Body of pancreas (tissue), 4 donors: ENCODE measurements around the gene ZNF407. TPM values are rescaled to one million over a fixed set of nuclear protein-coding genes. Genes with fewer than 3 reads are reported as not detected.

ENCODE experiments used
- ATAC-seq: fragments of 150-250 bp; one replicate; pipeline ENCODE4 v1.9.1; 2016
- DNase-seq, 4 donors: peaks; one replicate each; pipeline ENCODE4 v3.0.0-alpha.2; 2019
- H3K27ac ChIP-seq, 4 donors: fragments of 200-600 bp; sonication (generic); 1 replicate in 3 of 4; 2 replicates in 1 of 4; pipeline versions ENCODE4 v1.5.1 to v1.6.1; 2016 to 2019; ENCODE audit warnings: mild to moderate bottlenecking in 1 of 4, mixed read lengths in 1 of 4, moderate library complexity in 1 of 4
- H3K27me3 ChIP-seq, 2 donors: fragments of 200-600 bp; sonication (generic); one replicate each; pipeline ENCODE4 v1.6.0; 2016; ENCODE audit warnings: mild to moderate bottlenecking in 1 of 2
- H3K36me3 ChIP-seq, 2 donors: fragments of 200-600 bp; sonication (generic); replicated peaks in 1 of 2; 2 replicates each; pipeline ENCODE4 v1.5.1; 2016; ENCODE audit warnings: low read depth in 2 of 2; ENCODE audit not compliant: insufficient read depth in 1 of 2
- H3K4me1 ChIP-seq: fragments of 200-600 bp; sonication (generic); one replicate; pipeline ENCODE4 v1.6.0; 2016
- H3K4me3 ChIP-seq, 2 donors: fragments of 200-600 bp; sonication (generic); 1 replicate in 1 of 2; 2 replicates in 1 of 2; pipeline ENCODE4 v1.5.1; 2016 to 2019
- H3K9me3 ChIP-seq, 3 donors: fragments of 200-600 bp; sonication (generic); 1 replicate in 2 of 3; 2 replicates in 1 of 3; pipeline ENCODE4 v1.5.1; 2016
- POLR2A ChIP-seq, 3 donors: fragments of 450-650 bp; IDR thresholded peaks; one replicate each; pipeline ENCODE4 v1.6.1; 2016; ENCODE audit warnings: antibody characterized with exemption in 3 of 3, mild to moderate bottlenecking in 2 of 3
- WGBS, 2 donors: methylation state at CpG; one replicate each; pipeline ENCODE4 v1.1.5; 2017; 5-methylcytosine and 5-hydroxymethylcytosine counted together
- intact Hi-C: fragments of 100-400 bp; cut with DNase I; formaldehyde crosslinking; loops from one replicate; pipeline ENCODE4 v1.15.1; 2023
- total RNA-seq, 2 donors: library from RNA; depleted of rRNA; stranded (reverse); fragments of >200 nt; gene quantifications; one replicate each; pipeline ENCODE4 v1.1.0, GENCODE V29; 2016
- TF ChIP-seq, protein P1 (sequence below), 7 experiments: fragments of 450-650 bp in 4 of 7; fragments of 200-600 bp in 3 of 7; sonication (generic) in 3 of 7; IDR thresholded peaks; one replicate each; pipeline ENCODE4 v1.5.1; 2016 to 2019; ENCODE audit warnings: antibody characterized with exemption in 7 of 7

Gene ZNF407
- total RNA-seq, 2 donors from 2014 or later = 14.3 to 19.1 TPM

GRCh38 chr18:74857901-74858300 lies 260.2 kb downstream of the ZNF407 start:
- intact Hi-C loops = no loop called here
- DNase-seq = no peak

DNA sequence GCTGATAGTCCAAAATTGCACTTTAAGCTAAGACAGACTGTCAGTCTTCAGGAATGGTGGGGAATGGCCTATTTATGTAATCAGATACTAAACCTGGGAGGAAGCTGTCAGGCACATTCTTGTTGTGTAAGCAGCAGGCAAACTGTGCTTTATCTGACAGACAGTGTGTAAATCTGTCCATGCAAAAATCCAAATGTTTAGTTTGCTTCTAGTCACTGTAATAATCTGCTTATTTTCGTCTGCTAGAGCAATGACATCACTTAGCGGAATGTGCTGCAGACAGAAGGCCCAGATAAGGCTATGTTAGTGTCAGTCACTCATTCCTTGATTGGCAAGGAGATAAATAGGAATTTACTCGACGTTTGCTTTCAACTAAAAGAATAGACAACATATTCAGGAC lies 263.5 kb downstream of the ZNF407 start:
- H3K9me3 ChIP-seq = no peaks in the 10 kb centered on the region
- ATAC-seq = no peak
- no peaks in the 10 kb centered on the region for H3K4me1 ChIP-seq
- no peaks in the 10 kb centered on the region for H3K36me3 ChIP-seq
- TF ChIP-seq POLR2A (IDR thresholded peaks at IDR 0.05) = no peak
- TF ChIP-seq, protein P1, sequence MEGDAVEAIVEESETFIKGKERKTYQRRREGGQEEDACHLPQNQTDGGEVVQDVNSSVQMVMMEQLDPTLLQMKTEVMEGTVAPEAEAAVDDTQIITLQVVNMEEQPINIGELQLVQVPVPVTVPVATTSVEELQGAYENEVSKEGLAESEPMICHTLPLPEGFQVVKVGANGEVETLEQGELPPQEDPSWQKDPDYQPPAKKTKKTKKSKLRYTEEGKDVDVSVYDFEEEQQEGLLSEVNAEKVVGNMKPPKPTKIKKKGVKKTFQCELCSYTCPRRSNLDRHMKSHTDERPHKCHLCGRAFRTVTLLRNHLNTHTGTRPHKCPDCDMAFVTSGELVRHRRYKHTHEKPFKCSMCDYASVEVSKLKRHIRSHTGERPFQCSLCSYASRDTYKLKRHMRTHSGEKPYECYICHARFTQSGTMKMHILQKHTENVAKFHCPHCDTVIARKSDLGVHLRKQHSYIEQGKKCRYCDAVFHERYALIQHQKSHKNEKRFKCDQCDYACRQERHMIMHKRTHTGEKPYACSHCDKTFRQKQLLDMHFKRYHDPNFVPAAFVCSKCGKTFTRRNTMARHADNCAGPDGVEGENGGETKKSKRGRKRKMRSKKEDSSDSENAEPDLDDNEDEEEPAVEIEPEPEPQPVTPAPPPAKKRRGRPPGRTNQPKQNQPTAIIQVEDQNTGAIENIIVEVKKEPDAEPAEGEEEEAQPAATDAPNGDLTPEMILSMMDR (IDR thresholded peaks at IDR 0.05) = no peak
- 54 to 69% methylated on average over 4 of the region's 4 CpGs for WGBS, 2 donors
- intact Hi-C loops = no loop called here
- DNase-seq = no peak
- H3K27ac ChIP-seq = no peak overlapping the region
- H3K4me3 ChIP-seq = no peak overlapping the region
- H3K27me3 ChIP-seq = no peaks in the 10 kb centered on the region

More at GRCh38 chr18:74857901-74858300, 260.2 kb downstream of the ZNF407 start:
- Histone ChIP-seq H3K27me3 (no peaks in the 10 kb centered on the region), H3K27ac (no peak overlapping the region), H3K36me3 (no peaks in the 10 kb centered on the region), H3K4me1 (no peaks in the 10 kb centered on the region), H3K4me3 (no peak overlapping the region), H3K9me3 (no peaks in the 10 kb centered on the region)
- WGBS, 2 donors = 93 to 96% methylated on average over 1 of the region's 1 CpG
- TF ChIP-seq, protein P1 (IDR thresholded peaks at IDR 0.05) = no peak
- TF ChIP-seq POLR2A (IDR thresholded peaks at IDR 0.05) = no peak
- ATAC-seq = no peak

DNA sequence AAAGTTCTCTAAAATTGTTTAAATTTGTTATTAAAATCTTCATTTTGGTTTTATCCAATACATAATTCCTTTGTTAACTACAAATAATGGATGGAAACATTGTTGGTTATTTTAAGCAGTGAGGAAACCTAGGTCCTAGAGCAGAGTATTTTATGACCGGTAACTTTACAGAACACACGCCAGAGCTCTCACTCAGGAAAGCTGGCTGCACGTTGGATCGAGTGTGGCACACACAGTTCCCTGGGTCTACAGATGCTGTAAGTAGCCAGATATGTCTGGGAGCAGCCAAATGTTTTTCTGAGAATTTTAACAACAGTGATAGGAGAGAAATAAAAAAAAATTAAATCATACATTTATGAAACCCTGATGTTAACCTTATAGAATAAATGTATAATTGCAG lies 264.4 kb downstream of the ZNF407 start:
- no peak for DNase-seq
- Histone ChIP-seq H3K27me3 (no peaks in the 10 kb centered on the region), H3K4me1 (no peaks in the 10 kb centered on the region), H3K9me3 (no peaks in the 10 kb centered on the region), H3K36me3 (no peaks in the 10 kb centered on the region), H3K4me3 (no peak overlapping the region), H3K27ac (no peak overlapping the region)
- intact Hi-C loops = no loop called here
- WGBS, 2 donors = 91 to 94% methylated on average over 4 of the region's 4 CpGs
- no peak for ATAC-seq
- TF ChIP-seq, protein P1 (IDR thresholded peaks at IDR 0.05) = no peak
- TF ChIP-seq POLR2A (IDR thresholded peaks at IDR 0.05) = no peak

- intact Hi-C loops = no loop called here
- H3K9me3 ChIP-seq = no peaks in the 10 kb centered on the region
- no peaks in the 10 kb centered on the region for H3K36me3 ChIP-seq
- H3K27ac ChIP-seq = no peak overlapping the region
- 95 to 98% methylated on average over 3 of the region's 3 CpGs for WGBS, 2 donors
- DNase-seq = no peak
- TF ChIP-seq, protein P1 (IDR thresholded peaks at IDR 0.05) = no peak
- TF ChIP-seq POLR2A (IDR thresholded peaks at IDR 0.05) = no peak
- no peaks in the 10 kb centered on the region for H3K27me3 ChIP-seq
- H3K4me1 ChIP-seq = no peaks in the 10 kb centered on the region
- no peak overlapping the region for H3K4me3 ChIP-seq
- ATAC-seq = no peak
Observed at GRCh38 chr18:74866577-74866976, 268.9 kb downstream of the ZNF407 start.

DNA sequence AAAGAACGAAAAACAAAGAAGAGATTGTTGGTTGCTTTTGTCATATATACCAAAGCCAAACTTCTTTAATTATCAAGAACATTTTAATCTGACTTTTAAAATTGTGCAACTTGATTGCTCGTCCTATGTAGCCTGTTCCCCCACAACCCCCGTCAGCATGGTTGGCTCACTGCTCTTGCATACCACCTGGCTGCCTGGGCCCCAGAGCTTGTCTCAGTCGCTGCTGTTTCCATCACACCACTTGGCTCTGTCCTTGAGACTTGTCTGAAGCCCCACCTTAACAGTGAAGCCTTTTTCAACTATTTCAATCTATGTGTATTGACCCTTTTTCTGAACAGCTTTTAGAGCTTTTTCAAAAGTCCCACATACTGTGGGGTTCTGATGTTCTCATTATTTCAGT lies 270.8 kb downstream of the ZNF407 start:
- intact Hi-C loops = no loop called here
- Histone ChIP-seq H3K36me3 (no peaks in the 10 kb centered on the region), H3K9me3 (no peaks in the 10 kb centered on the region), H3K4me3 (no peak overlapping the region), H3K27ac (no peak overlapping the region), H3K27me3 (no peaks in the 10 kb centered on the region), H3K4me1 (no peaks in the 10 kb centered on the region)
- TF ChIP-seq, protein P1 (IDR thresholded peaks at IDR 0.05) = no peak
- TF ChIP-seq POLR2A (IDR thresholded peaks at IDR 0.05) = no peak
- WGBS, 2 donors = 84 to 89% methylated on average over 4 of the region's 4 CpGs
- DNase-seq (no peak), ATAC-seq (no peak)
